ENCODE measurements around the gene KLHL42.
"Not testable (repeated sequence)": the region's sequence is repeated elsewhere in the genome, so short reads cannot be mapped to it uniquely, and the experiment has no call there.

KLHL42 gene
- total RNA-seq = 49.9 reads per million, percentile 68 among the genes with 10 or more reads in this experiment

GRCh38 chr12:27779920-27780611, at the start of gene KLHL42, which contains the start of gene MANSC4:
Gene KLHL42, plus strand, starts transcription at chr12:27780233. Its CDS starts 98 bp downstream, at chr12:27780331.
Gene MANSC4, minus strand, starts transcription at chr12:27780236. Its CDS starts 8,960 bp downstream, at chr12:27771276.
- DNase-seq = peak; percentile 54

DNA sequence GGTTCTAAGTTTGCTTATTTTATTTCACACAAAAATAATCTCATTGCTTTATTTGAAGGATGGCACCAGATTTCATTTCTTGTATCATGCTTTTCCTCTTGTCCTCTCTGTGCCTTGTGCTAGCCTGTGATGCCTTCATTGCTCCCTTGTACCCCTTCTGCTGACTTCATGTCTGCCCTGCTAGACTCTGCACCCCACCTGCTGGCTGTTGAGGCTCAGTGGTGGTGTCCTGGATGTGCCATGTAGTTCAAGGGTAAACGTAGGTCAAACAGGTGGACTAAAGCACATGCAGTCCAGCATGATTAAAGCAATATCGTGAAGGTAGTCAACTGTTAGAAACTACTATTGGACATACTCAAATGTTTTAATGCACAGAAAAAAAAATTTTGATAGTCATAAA, 47.8 kb upstream of the KLHL42 start:
- DNase-seq = no peak

GRCh38 chr12:27733052-27733656, 46.9 kb upstream of the KLHL42 start:
- no peak for DNase-seq

DNA sequence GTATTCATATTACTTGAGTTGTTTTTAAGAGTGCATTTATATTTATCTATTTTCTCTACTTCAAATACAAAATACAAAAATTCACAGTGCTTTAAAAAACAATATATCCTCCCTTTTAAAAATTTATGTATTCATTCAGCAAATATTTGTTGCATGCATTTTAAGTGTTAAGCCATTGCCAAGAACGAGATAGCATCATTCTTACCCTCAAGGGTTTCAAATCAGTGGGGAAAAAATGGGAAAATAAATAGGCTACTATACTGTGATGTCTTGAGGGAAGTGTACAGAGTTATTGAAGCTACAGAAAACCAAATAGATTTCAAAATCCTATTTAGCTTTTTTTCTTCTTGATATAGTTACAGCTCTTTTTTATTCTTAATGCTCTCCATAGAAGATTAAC, 46.2 kb upstream of the KLHL42 start:
- no peak for DNase-seq

- not testable (repeated sequence) for DNase-seq
Measured at GRCh38 chr12:27734321-27734720, 45.7 kb upstream of the KLHL42 start.

GRCh38 chr12:27743601-27744000, 36.4 kb upstream of the KLHL42 start:
- no peak for DNase-seq

DNA sequence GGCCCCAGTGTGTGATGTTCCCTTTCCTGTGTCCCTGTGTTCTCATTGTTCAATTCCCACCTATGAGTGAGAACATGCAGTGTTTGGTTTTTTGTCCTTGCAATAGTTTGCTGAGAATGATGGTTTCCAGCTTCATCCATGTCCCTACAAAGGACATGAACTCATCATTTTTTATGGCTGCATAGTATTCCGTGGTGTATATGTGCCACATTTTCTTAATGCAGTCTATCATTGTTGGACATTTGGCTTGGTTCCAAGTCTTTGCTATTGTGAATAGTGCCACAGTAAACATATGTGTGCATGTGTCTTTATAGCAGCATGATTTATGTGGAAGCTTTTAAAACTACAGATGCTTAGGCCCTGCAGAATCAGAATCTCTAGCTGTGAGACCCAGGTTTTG, 34.3 kb upstream of the KLHL42 start:
- not testable (repeated sequence) for DNase-seq

GRCh38 chr12:27747111-27747820, 32.8 kb upstream of the KLHL42 start:
- DNase-seq = no peak

DNA sequence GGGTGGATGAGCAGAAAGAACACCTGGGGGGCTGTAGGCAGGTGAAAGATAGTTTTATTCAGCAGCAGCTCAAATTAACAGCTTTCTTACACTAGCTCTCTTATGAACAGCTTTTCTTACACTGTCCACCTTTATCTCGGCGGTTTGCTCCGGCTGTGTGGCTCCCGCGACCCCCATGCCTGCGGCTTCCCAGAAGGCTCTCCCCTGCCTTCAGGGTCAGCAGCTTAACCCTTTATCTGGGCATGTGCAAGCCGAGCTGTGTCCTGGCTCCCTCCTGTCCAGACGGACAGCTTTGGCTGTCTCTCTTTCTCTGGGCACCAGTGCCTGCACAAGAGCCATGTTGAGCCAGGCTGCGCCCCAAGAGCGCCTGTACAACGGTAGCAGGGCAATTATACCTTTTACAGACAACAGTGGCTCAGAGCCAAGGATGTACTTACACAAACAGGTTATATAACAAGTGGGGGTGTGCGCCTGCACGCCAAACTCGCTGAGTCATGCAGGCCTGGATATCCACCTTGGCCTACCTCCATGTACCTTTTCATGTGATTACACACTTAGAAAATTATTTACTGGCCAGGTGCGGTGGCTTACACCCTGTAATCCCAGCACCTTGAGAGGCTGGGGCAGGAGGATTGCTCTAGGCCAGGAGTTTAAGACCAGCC, 28.5 kb upstream of the KLHL42 start:
- no peak for DNase-seq

DNA sequence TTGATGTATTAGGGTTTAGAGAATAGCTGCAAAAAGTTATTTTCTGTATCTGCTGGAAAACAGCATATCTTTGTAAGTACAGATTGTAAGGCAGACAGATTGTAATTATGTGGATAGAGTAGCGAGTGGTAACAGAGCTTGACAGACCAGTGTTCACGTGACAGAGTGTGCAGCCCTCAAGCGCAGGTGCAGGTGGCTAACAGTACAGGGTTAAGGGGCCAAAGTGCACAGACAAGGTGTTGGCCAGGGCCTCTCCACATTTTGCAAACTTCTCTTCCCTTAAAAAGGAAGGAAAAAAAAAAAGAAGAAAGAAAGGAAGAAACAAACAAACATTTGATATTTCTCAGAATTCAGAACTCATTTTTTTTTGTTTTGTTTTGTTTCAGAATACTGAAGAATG, 25.2 kb upstream of the KLHL42 start:
- DNase-seq = no peak

GRCh38 chr12:27756670-27757195, 23.3 kb upstream of the KLHL42 start:
- no peak for DNase-seq

DNA sequence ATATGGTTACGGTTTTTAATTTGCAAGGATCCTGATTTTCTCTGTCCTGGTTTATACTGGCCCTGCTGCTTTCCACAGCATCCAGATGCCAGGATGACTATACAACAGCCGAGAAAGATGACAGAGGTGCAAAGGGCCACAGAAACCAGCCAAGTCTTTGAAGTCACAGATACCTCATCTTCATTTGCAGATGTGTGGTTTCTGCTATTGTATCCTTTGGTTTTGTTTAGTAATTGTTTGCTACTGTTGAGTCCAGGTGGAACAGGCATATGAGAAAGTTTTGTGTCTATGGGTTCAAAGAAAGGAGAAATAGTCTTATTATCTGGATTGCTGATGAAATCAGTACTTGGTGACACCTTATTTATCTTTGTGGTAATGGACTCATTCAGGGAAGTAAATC, 17.3 kb upstream of the KLHL42 start:
- DNase-seq = no peak

- no peak for DNase-seq
Measured at GRCh38 chr12:27766587-27766986, 13.4 kb upstream of the KLHL42 start.

DNA sequence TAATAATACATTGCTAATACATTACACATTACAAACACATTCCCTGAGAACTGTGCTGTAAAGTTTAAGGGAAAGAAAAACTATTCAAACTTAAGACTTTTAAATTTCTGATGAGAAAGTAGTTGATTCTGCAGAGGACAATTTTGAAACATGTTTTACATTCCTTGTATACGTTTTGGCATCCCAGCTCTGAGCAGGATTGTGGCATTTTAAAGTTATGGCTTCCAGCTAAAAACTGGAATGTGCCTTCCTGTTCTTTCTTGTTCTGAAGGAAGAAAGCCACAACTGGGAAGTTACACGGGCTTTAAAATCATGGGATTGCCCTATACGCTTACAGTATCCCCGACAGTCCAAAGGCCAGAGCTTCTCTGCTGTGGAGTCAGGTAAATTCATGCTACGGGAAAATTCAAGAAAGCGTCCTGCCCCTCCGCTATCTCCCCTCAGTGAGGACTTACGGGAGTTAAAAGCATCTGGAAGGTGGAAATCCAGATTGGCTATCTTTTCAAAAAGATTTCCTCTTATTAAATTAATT, 10.8 kb upstream of the KLHL42 start:
- DNase-seq = no peak

- DNase-seq = no peak
Measured at GRCh38 chr12:27771481-27772327, 8.3 kb upstream of the KLHL42 start.

- no peak for DNase-seq
Measured at GRCh38 chr12:27772328-27773049, 7.5 kb upstream of the KLHL42 start.

- no peak for DNase-seq
Measured at GRCh38 chr12:27777141-27777540, 2.9 kb upstream of the KLHL42 start.

- no peak for DNase-seq
Measured at GRCh38 chr12:27778206-27778605, 1.8 kb upstream of the KLHL42 start.

DNA sequence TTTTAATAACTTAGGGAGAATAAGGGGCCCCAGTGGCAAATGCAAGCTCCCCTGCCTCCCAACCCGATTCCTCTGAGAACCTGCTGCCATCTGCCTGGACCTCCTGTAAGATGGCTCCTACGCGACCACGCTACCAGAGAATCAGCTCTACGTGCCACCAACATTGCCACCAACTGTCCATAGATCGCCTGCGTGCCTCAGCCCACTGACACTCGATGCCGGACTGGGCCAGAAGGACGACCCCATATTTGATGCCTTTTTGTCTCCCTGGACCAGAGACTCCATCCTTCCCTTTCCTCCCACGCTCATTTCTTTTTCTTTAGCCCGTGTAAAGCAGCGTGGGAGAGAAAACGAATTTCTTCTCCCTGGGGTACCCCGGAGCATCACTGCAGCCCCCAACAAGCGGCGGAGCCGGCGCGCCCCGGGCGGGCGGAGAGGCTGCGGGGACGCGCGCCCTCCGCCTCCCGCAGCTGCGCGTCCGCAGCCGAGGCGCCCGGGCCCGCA, 565 bp upstream of the KLHL42 start:
- no peak for DNase-seq

DNA sequence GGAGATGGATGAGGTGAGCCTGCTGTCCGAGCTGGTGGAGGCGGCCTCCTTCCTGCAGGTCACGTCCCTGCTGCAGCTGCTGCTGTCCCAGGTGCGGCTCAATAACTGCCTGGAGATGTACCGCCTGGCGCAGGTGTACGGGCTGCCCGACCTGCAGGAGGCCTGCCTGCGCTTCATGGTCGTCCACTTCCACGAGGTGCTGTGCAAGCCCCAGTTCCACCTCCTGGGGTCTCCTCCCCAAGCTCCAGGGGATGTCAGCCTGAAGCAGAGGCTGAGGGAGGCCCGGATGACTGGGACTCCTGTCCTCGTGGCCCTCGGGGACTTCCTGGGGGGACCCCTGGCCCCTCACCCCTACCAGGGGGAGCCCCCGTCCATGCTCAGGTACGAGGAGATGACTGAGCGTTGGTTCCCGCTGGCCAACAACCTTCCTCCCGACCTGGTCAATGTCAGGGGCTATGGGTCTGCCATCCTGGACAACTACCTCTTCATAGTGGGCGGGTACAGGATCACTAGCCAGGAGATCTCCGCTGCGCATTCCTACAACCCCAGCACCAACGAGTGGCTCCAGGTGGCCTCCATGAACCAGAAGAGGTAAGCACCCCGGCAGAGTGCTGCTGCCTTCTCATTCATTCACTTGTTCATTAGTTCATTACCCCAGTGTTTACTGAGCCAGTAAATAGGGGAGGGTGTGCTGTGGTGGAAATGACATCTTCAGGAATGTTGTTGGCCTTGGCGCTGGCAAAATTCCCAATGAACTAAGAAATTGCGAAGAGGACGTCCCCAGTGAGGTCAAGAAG, 777 bp downstream of the KLHL42 start:
- DNase-seq = peak; percentile 10
